Neural cell (in vitro differentiated cells): ENCODE data around the gene NCAPD2.

ENCODE experiments used
- CTCF ChIP-seq: fragments of 450-650 bp; IDR thresholded peaks from 2 replicates; pipeline ENCODE4 v1.5.1; 2014; ENCODE audit warnings: antibody characterized with exemption, mild to moderate bottlenecking, moderate library complexity; ENCODE audit not compliant: poor library complexity, severe bottlenecking
- EZH2 ChIP-seq: fragments of 200-600, 300-800 bp; shearing (Covaris generic), sonication (generic); IDR thresholded peaks from 2 replicates; pipeline ENCODE4 v1.6.1; 2014; ENCODE audit warnings: antibody characterized with exemption, low read length, borderline replicate concordance, mild to moderate bottlenecking; ENCODE audit not compliant: insufficient read depth, poor library complexity, severe bottlenecking
- POLR2AphosphoS5 ChIP-seq: IDR thresholded peaks from 2 replicates; pipeline ENCODE4 v1.6.1; 2012
- TAF1 ChIP-seq: IDR thresholded peaks from 2 replicates; pipeline ENCODE4 v1.6.1; 2012; ENCODE audit warnings: low read depth

- no peak for TF ChIP-seq CTCF
- TF ChIP-seq EZH2, result no peak
- no peak for TF ChIP-seq TAF1
- no peak for TF ChIP-seq POLR2AphosphoS5
Observed at GRCh38 chr12:6540181-6540877, 46.4 kb downstream of the NCAPD2 start.
